Measurements from ENCODE around the gene GLTP. TPM values are rescaled to one million over a fixed set of nuclear protein-coding genes. Genes with fewer than 3 reads are reported as not detected.

Gene GLTP
- total and polyA plus RNA-seq, 2 of the 4 experiments (the other 2 are of a cell fraction), result 34.4 to 58.4 TPM

DNA sequence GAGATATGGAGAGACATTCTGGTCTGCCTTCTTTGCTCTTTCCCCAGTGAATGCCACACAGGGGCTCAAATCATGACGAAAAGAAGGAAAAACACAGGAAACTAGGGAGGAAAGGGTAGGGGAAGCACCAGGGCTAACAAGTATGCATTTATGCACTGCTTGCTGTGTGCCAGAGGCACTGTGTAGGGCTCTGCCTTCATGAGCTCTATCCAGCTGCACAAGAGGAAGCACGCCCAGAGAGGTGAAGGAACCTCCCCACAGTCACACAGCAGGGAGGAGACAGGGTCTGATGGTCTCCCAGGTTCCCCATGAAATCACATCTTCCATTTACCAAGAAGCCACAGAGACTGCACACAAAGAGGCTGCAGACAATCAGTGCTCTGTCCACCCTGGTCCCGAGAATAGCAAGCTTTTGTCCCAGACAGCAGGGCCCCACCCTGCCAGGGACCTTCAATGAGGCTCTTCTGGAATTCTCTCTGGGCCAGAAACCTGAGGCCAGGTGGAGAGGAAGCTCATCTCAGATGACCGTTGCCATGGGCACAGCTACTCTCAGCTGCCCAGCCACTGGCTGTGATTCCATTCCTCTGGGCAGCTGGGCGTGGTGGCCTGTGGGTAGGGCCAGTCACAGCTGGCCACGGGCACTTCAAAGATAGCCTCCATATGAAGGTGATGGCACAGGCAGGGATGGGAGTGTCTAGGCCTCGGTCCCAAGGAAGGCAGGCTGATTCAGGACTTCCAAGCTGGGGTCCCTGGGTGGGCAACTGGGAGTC is 39.9 kb downstream of the GLTP start:
- Histone ChIP-seq H4K20me1 (ENCODE audit: insufficient read depth, low read length) (no peaks in the 10 kb centered on the region), H3K18ac (ENCODE audit: low read depth, low read length) (no peak overlapping the region), H3K4me3 (ENCODE audit: insufficient read depth, low read depth, low read length) (no peak overlapping the region), H3K23ac (ENCODE audit: low read depth, low read length) (no peak overlapping the region), H3K9me3 (ENCODE audit: control insufficient read depth, insufficient read depth, low read length) (no peaks in the 10 kb centered on the region), H2BK120ac (ENCODE audit: low read depth, low read length) (no peak overlapping the region), H3K27ac (ENCODE audit: insufficient read depth, low read length) (no peak overlapping the region), H3K9ac (ENCODE audit: low read depth, low read length) (no peak overlapping the region), H4K5ac (ENCODE audit: low read depth, low read length) (no peak overlapping the region), H3K79me1 (ENCODE audit: low read depth in 1 of 2, low read length in 2 of 2) (no peaks in the 10 kb centered on the region), H2BK20ac (ENCODE audit: low read depth, low read length) (no peak overlapping the region), H3K14ac (replicated peaks; ENCODE audit: low read depth, low read length) (no peak overlapping the region), H2AK9ac (replicated peaks; ENCODE audit: low read depth, low read length, poor library complexity) (no peak overlapping the region), H2BK5ac (ENCODE audit: low read depth, low read length, poor library complexity, severe bottlenecking) (no peak overlapping the region), H3K36me3 (ENCODE audit: control insufficient read depth, insufficient read depth, low read length) (no peaks in the 10 kb centered on the region), H3K9me1 (ENCODE audit: insufficient read depth, low read length) (no peaks in the 10 kb centered on the region), H4K8ac (ENCODE audit: low read depth in 2 of 2, low read length in 2 of 2) (no peak overlapping the region), H3K4me2 (ENCODE audit: low read depth, low read length) (no peak overlapping the region), H3K4ac (ENCODE audit: low read depth, low read length) (no peak overlapping the region), H3K4me1 (ENCODE audit: control insufficient read depth, insufficient read depth, low read length) (no peaks in the 10 kb centered on the region), H4K91ac (ENCODE audit: insufficient read depth, low read depth, low read length) (no peak overlapping the region), H2BK15ac (ENCODE audit: low read depth, low read length) (no peak overlapping the region), H2AFZ (replicated peaks; ENCODE audit: low read length, poor library complexity) (peak overlapping the region; percentile 61), H2AK5ac (ENCODE audit: low read depth, low read length) (peak overlapping the region; percentile 21; the same call in 1 of the 2 replicates), H3K56ac (ENCODE audit: extremely low read depth, insufficient read depth, low read length) (no peak overlapping the region), H3K27me3 (ENCODE audit: control insufficient read depth, insufficient read depth, low read length) (no peaks in the 10 kb centered on the region; the same call in 1 of the 2 replicates)
- dilution Hi-C loops (cut with HindIII; ENCODE audit: low sequenced_read_pairs, unreplicated experiment) (no loop called here), intact Hi-C loops (cut with micrococcal nuclease) (no loop called here), in situ Hi-C loops (cut with MboI; ENCODE audit: low sequenced_read_pairs) (loop anchor here (5.0 kb wide), 1 partner anchor 38 kb away; no protein-coding TSS in a partner anchor)
- no peak for DNase-seq
- ChIA-PET CTCF (interaction anchor here (0.6 kb wide), 1 partner anchor 54 kb away, joined by 3 read pairs; no protein-coding TSS in a partner anchor), POLR2A (ENCODE audit: unreplicated experiment) (no interaction called here)
- no peak for ATAC-seq (ENCODE audit: low read depth)
- TF ChIP-seq CHD1 (IDR thresholded peaks at IDR 0.05; ENCODE audit: low read depth, low read length) (no peak), RCOR1 (IDR thresholded peaks at IDR 0.05; ENCODE audit: insufficient replicate concordance, low read length) (no peak)
- no TSS peak for BruUV-seq (replicated peaks)
- WGBS, 2 experiments (ENCODE audit: extremely low coverage in 2 of 2, insufficient read length in 1 of 2), result 61% methylated on average over 4 of the region's 7 CpGs; no CpG with 5 or more reads in 1 of the 2 experiments
